NCI-H2107 treated with DMSO at 0.1 percent for 48 hours (cell line): ENCODE measurements around the gene ZC3HAV1.
"Not testable (repeated sequence)": the region's sequence is repeated elsewhere in the genome, so short reads cannot be mapped to it uniquely, and the experiment has no call there.

Experiments used
- DNase-seq: peaks from one replicate; lab custom pipeline; 2025; ENCODE audit not compliant: unreplicated experiment; lab: John Stamatoyannopoulos, UW

The ZC3HAV1 gene

GRCh38 chr7:139112741-139113250 lies 3.3 kb upstream of the ZC3HAV1 start:
- DNase-seq = no peak

- no peak for DNase-seq
Measured at GRCh38 chr7:139112316-139112715, 2.8 kb upstream of the ZC3HAV1 start.

- no peak for DNase-seq
Measured at GRCh38 chr7:139111811-139112301, 2.3 kb upstream of the ZC3HAV1 start.

- DNase-seq = no peak
Measured at GRCh38 chr7:139111147-139111546, 1.6 kb upstream of the ZC3HAV1 start.

GRCh38 chr7:139109983-139110411 lies 477 bp upstream of the ZC3HAV1 start:
- no peak for DNase-seq

GRCh38 chr7:139108266-139109187 lies 993 bp downstream of the ZC3HAV1 start:
- no peak for DNase-seq

- no peak for DNase-seq
Measured at GRCh38 chr7:139106959-139107358, 2.6 kb downstream of the ZC3HAV1 start.

GRCh38 chr7:139106227-139106626 lies 3.3 kb downstream of the ZC3HAV1 start:
- DNase-seq = not testable (repeated sequence)

GRCh38 chr7:139105484-139105883 lies 4.0 kb downstream of the ZC3HAV1 start:
- DNase-seq = no peak

- DNase-seq = no peak
Measured at GRCh38 chr7:139104091-139104450, 5.4 kb downstream of the ZC3HAV1 start.

- no peak for DNase-seq
Measured at GRCh38 chr7:139103057-139103815, 6.3 kb downstream of the ZC3HAV1 start.

- not testable (repeated sequence) for DNase-seq
Measured at GRCh38 chr7:139101637-139102158, 7.8 kb downstream of the ZC3HAV1 start.

- DNase-seq = no peak
Measured at GRCh38 chr7:139099172-139099947, 10.2 kb downstream of the ZC3HAV1 start.

GRCh38 chr7:139095194-139095659 lies 14.3 kb downstream of the ZC3HAV1 start:
- peak; percentile 89 for DNase-seq

- DNase-seq = peak; percentile 25
Measured at GRCh38 chr7:139094596-139094995, 14.9 kb downstream of the ZC3HAV1 start.

- no peak for DNase-seq
Measured at GRCh38 chr7:139094030-139094429, 15.5 kb downstream of the ZC3HAV1 start.

- DNase-seq = not testable (repeated sequence)
Measured at GRCh38 chr7:139093512-139093911, 16.0 kb downstream of the ZC3HAV1 start.

GRCh38 chr7:139092090-139092796 lies 17.3 kb downstream of the ZC3HAV1 start:
- DNase-seq = no peak

- DNase-seq = no peak
Measured at GRCh38 chr7:139091677-139091996, 17.9 kb downstream of the ZC3HAV1 start.

- no peak for DNase-seq
Measured at GRCh38 chr7:139089118-139089517, 20.4 kb downstream of the ZC3HAV1 start.
